DOHH2 (cell line): ENCODE data around the gene CCDC24.

Experiments
- H3F3A ChIP-seq: fragments of 200-600 bp; sonication (generic), shearing (Covaris generic); 2 replicates; pipeline ENCODE4 v1.6.0; 2016; ENCODE audit warnings: antibody characterized with exemption, mild to moderate bottlenecking; ENCODE audit not compliant: control insufficient read depth, insufficient read depth
- H3K27ac ChIP-seq: fragments of 200-600 bp; sonication (generic); 2 replicates; pipeline ENCODE4 v1.5.1; 2014; ENCODE audit warnings: low read depth, mild to moderate bottlenecking, low read length, moderate library complexity
- H3K27me3 ChIP-seq: fragments of 200-600 bp; sonication (generic); 2 replicates; pipeline ENCODE4 v1.6.1; 2014; ENCODE audit warnings: mild to moderate bottlenecking, low read length, mixed read lengths; ENCODE audit not compliant: control insufficient read depth
- H3K36me3 ChIP-seq: fragments of 200-600 bp; sonication (generic); 2 replicates; pipeline ENCODE4 v1.6.1; 2014; ENCODE audit warnings: mild to moderate bottlenecking, low read length, moderate library complexity, mixed read lengths; ENCODE audit not compliant: control insufficient read depth
- H3K4me1 ChIP-seq: fragments of 200-600 bp; sonication (generic); 2 replicates; pipeline ENCODE4 v1.6.1; 2014; ENCODE audit warnings: mild to moderate bottlenecking, low read length, mixed read lengths; ENCODE audit not compliant: control insufficient read depth
- H3K4me2 ChIP-seq: fragments of 200-600 bp; sonication (generic); 2 replicates; pipeline ENCODE4 v1.6.0; 2014; ENCODE audit warnings: mild to moderate bottlenecking, low read length, moderate library complexity
- H3K4me3 ChIP-seq: fragments of 200-600 bp; sonication (generic); 2 replicates; pipeline ENCODE4 v1.5.1; 2014; ENCODE audit warnings: mild to moderate bottlenecking, low read length, mixed read lengths
- H3K79me2 ChIP-seq: fragments of 200-600 bp; sonication (generic); 2 replicates; pipeline ENCODE4 v1.6.1; 2014; ENCODE audit warnings: mild to moderate bottlenecking, low read length, mixed read lengths; ENCODE audit not compliant: control insufficient read depth
- H3K9me2 ChIP-seq: fragments of 200-600 bp; sonication (generic); replicated peaks from 2 replicates; pipeline ENCODE4 v1.6.1; 2014; ENCODE audit warnings: mild to moderate bottlenecking, low read length, mixed read lengths; ENCODE audit not compliant: control insufficient read depth
- H3K9me3 ChIP-seq: fragments of 200-600 bp; sonication (generic); 2 replicates; pipeline ENCODE4 v1.6.1; 2014; ENCODE audit warnings: antibody characterized with exemption, low read length, mixed read lengths; ENCODE audit not compliant: control insufficient read depth, insufficient read depth
- H4K20me1 ChIP-seq: fragments of 200-600 bp; sonication (generic); 2 replicates; pipeline ENCODE4 v1.6.0; 2014; ENCODE audit warnings: low read depth, mild to moderate bottlenecking, antibody characterized with exemption, low read length, moderate library complexity; ENCODE audit not compliant: control insufficient read depth, insufficient read depth
- EZH2phosphoT487 ChIP-seq: fragments of 200-600 bp; sonication (generic); IDR thresholded peaks from 2 replicates; pipeline ENCODE4 v1.6.1; 2017; ENCODE audit warnings: borderline replicate concordance, mild to moderate bottlenecking, antibody characterized with exemption, low read length, moderate library complexity, mixed read lengths
- TF ChIP-seq, protein P1 (sequence below): fragments of 200-600 bp; sonication (generic); IDR thresholded peaks from one replicate; pipeline ENCODE4 v1.5.1; 2014; ENCODE audit warnings: antibody characterized with exemption, mild to moderate bottlenecking, low read depth, low read length; ENCODE audit not compliant: poor library complexity, severe bottlenecking

CCDC24 gene

DNA sequence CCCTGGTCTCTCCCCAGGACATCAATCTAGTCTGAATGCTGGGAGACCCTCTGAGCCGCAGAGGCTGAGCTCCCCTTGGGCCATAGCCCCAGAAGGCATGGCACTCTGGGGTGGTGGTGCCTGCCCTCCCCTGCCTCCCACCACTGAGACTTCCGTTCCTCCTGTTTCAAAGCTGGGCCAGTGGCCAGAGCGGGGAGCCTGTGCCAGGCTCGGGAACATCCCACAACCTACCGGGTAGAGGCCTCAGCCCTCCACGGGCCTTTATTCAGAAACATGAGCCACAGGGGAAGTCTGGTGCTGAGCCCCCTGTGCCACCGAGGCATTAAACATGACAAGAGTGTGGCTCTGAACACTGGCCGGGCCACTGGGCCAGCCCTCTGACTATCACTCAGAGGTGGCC lies 8.1 kb downstream of the CCDC24 start:
- Histone ChIP-seq H3K9me2 (no peaks in the 10 kb centered on the region), H3K27ac (no peak overlapping the region), H3K4me2 (no peak overlapping the region), H3K4me1 (peaks cover 9% of the 10 kb centered on the region), H3K79me2 (no peaks in the 10 kb centered on the region), H3K36me3 (no peaks in the 10 kb centered on the region), H4K20me1 (no peaks in the 10 kb centered on the region), H3K27me3 (no peaks in the 10 kb centered on the region), H3K4me3 (no peak overlapping the region), H3K9me3 (no peaks in the 10 kb centered on the region), H3F3A (no peaks in the 10 kb centered on the region)
- TF ChIP-seq, protein P1, sequence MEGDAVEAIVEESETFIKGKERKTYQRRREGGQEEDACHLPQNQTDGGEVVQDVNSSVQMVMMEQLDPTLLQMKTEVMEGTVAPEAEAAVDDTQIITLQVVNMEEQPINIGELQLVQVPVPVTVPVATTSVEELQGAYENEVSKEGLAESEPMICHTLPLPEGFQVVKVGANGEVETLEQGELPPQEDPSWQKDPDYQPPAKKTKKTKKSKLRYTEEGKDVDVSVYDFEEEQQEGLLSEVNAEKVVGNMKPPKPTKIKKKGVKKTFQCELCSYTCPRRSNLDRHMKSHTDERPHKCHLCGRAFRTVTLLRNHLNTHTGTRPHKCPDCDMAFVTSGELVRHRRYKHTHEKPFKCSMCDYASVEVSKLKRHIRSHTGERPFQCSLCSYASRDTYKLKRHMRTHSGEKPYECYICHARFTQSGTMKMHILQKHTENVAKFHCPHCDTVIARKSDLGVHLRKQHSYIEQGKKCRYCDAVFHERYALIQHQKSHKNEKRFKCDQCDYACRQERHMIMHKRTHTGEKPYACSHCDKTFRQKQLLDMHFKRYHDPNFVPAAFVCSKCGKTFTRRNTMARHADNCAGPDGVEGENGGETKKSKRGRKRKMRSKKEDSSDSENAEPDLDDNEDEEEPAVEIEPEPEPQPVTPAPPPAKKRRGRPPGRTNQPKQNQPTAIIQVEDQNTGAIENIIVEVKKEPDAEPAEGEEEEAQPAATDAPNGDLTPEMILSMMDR, result no peak
- TF ChIP-seq EZH2phosphoT487, result no peak

DNA sequence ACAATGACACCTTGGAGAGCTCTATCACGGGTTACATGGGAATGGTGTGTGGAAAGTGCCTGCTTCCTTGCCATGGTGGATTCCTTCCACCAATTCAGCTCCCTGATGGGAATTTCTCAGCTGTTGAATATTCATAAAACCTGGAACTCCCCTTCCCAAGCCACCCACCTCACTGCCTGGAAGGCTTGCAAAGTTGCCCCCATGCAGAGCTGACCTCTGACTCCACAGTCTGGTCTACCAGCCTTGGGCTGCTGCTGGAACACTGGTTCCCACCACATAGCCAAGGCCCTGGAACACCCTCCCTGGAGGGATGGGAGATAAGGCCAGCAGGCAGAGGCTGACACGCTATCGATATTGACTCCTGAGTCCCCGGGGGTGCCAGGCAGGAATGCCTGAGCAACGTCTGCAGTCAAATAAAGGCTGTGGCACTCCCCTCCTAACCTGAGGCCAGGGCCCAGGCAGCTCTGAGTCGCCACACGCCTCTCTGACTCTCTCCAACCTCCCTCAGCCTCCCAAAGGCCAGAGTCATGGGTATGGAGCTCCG lies 8.8 kb downstream of the CCDC24 start:
- no peaks in the 10 kb centered on the region for H3K9me2 ChIP-seq
- H3K9me3 ChIP-seq, result no peaks in the 10 kb centered on the region
- no peaks in the 10 kb centered on the region for H3K36me3 ChIP-seq
- no peak overlapping the region for H3K4me2 ChIP-seq
- H3K27me3 ChIP-seq, result no peaks in the 10 kb centered on the region
- peaks cover 1% of the 10 kb centered on the region for H3K4me1 ChIP-seq
- no peaks in the 10 kb centered on the region for H4K20me1 ChIP-seq
- no peaks in the 10 kb centered on the region for H3F3A ChIP-seq
- H3K27ac ChIP-seq, result no peak overlapping the region
- no peaks in the 10 kb centered on the region for H3K79me2 ChIP-seq
- H3K4me3 ChIP-seq, result no peak overlapping the region
- TF ChIP-seq, protein P1, result no peak
- TF ChIP-seq EZH2phosphoT487, result no peak

DNA sequence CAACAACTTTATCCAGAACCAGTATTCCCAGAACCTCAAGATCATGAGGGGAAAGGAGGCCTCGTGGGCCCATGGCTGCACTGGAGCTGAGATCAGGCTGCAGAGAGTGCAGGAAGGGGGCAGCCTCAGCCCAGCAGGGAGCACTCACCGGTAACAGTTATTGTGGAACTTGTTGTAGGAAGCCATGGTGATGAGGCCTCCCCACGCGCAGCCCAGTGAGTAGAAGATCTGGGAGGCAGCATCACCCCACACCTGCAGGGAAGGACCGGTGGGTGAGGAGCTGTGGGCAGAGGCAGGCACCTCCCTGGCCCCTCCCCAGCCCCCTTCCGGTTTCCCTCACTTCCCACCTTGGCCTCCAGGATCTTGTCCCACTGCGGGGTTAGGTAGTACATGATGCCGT lies 10.8 kb downstream of the CCDC24 start:
- TF ChIP-seq, protein P1, result no peak
- no peak for TF ChIP-seq EZH2phosphoT487
- H4K20me1 ChIP-seq, result no peaks in the 10 kb centered on the region
- H3F3A ChIP-seq, result no peaks in the 10 kb centered on the region
- no peaks in the 10 kb centered on the region for H3K36me3 ChIP-seq
- no peak overlapping the region for H3K4me3 ChIP-seq
- no peaks in the 10 kb centered on the region for H3K4me1 ChIP-seq
- H3K9me3 ChIP-seq, result no peaks in the 10 kb centered on the region
- no peaks in the 10 kb centered on the region for H3K9me2 ChIP-seq
- H3K4me2 ChIP-seq, result no peak overlapping the region
- H3K27me3 ChIP-seq, result 0 out of 2 replicates have a peak, but pooled peaks cover 1% of the 10 kb centered on the region
- H3K79me2 ChIP-seq, result no peaks in the 10 kb centered on the region
- no peak overlapping the region for H3K27ac ChIP-seq

DNA sequence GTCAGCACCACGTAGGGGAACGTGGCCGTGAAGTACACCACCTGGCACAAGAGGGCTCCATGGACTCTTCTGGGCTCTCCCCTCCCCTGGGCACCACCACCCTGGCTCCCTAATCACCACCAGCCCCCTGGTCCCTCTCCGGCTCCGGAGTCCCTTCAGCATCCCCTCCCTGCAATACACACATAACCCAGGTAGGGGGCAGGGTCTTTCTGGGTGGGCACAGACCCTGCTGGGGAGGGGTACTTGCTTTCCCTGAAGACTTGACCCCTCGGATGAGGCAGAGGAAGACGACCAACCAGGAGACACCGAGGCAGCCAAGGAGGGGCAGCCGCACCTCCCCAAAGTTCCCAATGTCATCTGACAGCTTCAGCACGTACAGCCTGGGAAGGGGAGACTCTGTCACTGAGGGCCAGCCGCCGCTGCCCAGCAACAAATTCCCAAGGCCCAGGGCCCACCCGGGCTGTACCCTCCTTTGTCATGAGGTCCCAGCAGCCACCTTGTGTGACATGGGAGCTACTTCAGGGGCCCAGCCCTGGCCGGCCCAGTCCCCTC lies 11.3 kb downstream of the CCDC24 start:
- Histone ChIP-seq H3K4me2 (no peak overlapping the region), H3K79me2 (no peaks in the 10 kb centered on the region), H3K36me3 (no peaks in the 10 kb centered on the region), H3K27ac (no peak overlapping the region), H3F3A (no peaks in the 10 kb centered on the region), H4K20me1 (no peaks in the 10 kb centered on the region), H3K9me2 (no peaks in the 10 kb centered on the region), H3K9me3 (no peaks in the 10 kb centered on the region), H3K27me3 (0 out of 2 replicates have a peak, but pooled peaks cover 2% of the 10 kb centered on the region), H3K4me1 (no peaks in the 10 kb centered on the region), H3K4me3 (no peak overlapping the region)
- TF ChIP-seq, protein P1, result peak; percentile 28
- no peak for TF ChIP-seq EZH2phosphoT487
